Stimulated activated CD4-positive, alpha-beta T cell treated with anti-CD3 and anti-CD28 coated beads, TNF-alpha, amount 100 ng/mL, for 24 hours (primary cell): ENCODE results near the gene TAS1R3.
"Not testable (repeated sequence)": the region's sequence is repeated elsewhere in the genome, so short reads cannot be mapped to it uniquely, and the experiment has no call there.

ENCODE experiments used
- DNase-seq, 3 experiments: peaks; one replicate each; pipeline ENCODE4 v3.0.0-alpha.2; 2020; ENCODE audit warnings: low read depth in 3 of 3

Gene TAS1R3

GRCh38 chr1:1309251-1310108, 21.6 kb upstream of the TAS1R3 start:
- no peak for DNase-seq

- no peak for DNase-seq
Observed at GRCh38 chr1:1310109-1310385, 21.0 kb upstream of the TAS1R3 start.

DNA sequence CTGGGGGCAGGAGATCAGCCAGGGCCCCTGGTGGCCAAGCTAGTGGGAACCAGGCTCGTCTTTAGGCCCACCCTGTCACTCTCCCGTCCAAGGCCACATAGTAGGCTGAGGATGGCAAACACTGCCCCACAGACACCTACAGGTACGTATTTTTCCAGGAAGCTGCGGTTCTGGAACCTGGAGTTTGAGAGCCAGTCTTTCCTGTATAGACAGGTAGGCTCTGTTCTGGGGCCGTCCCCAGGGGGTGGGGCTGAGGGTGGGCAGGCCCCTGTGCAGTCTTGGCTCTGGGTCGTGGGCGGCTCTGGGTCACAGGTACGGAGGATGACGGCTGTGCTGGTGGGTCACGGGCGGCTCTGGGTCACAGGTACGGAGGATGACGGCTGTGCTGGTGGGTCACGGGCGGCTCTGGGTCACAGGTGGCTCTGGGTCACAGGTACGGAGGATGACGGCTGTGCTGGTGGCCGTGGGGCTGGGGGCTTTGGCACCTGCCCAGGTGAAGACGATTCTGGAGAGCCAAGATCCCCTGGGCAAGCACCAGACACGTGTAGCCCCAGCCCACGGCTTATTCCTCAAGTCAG, 20.5 kb upstream of the TAS1R3 start:
- no peak for DNase-seq

GRCh38 chr1:1311107-1312104, 19.7 kb upstream of the TAS1R3 start:
- no peak for DNase-seq

DNA sequence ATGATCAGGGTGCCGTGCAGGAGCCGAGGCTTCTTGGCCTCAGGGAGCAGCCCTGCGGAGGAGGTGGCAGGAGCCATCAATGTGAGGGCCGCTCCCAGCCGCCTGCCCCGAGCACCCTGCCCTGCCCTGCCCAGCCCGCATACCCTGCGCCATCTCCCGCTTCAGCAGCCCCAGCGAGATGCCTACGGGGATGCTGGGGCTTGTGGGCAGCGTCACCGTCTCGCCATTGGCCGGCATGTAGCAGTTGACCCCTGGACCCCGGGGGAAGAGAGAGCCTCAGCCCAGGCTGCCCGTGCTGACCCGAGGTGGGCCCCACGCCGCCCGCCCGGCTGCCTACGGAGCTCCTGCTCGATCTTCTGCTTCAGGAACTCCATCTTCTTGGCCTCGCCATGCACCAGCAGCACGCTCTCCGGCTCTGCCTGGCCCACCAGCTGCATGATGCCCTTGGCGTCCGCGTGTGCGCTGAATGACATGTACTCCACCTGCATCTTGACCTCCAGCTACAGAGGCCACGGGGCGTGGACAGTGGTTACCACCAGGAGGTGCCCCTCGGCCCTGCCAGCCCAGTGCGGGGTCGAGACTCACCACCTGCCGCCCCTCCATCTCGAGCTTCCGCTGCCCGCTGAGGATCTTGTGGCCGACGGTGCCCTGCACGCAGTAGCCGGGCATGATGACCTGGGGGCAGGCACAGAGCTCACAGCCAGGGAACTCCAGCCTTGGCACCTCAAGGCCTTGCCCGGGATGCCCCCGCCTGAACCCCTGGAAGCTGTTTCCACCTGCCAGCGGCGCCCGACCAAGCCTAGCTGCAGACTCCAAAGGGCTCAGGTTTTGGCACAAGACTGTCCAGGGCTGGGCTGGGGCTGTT, 18.4 kb upstream of the TAS1R3 start:
- no peak for DNase-seq

DNA sequence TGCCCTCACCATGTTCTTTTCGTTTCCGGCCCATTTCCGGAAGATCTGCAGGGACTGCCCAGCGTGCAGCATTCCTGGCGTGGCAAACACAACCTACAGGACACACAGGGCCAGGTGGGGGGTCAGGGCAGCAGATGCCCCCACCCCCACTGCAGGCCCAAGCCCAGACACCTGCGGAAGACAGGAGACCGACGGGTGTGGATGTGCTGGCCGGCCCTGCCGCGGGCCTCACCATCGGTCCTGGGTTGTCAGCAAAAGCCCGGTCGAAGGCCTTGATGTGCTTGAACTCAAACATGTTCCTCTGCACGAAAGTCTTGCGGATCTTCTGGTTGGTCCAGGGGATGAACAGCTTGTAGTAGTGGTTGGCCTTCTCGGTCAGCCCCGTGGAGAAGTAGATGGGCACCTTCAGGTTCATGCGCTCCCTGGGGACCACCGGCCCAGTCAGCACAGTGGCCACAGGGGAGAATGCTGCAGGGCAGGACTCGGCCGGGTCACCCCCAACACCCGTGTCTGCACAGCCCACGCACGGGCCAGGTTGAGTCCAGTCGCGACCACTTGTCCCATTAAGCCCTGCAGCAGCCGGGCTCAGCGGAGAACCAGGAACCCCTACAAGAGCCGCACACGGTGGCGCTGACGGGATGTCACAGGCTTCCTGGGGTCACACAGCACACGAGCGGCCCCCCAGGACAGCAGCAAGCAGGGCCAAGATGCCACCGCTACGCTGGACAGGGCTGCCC, 17.4 kb upstream of the TAS1R3 start:
- no peak for DNase-seq

DNA sequence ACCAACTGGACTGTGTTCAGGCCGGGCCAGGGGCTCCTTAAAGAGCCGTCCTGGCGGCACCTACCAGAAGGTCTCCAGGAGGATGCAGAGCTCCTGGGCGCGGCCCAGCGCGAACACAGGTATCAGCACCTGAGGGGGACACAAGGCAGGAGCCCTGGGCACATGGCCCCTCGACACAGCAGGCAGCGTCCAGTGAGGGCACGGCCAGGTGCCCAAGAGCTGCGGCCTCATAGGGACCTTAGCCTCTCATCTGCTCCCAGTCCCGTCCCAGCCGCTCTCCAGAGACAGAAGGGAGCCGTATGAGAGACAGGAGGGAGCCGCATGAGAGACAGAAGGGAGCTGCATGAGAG, 16.9 kb upstream of the TAS1R3 start:
- no peak for DNase-seq

GRCh38 chr1:1314678-1315335, 16.3 kb upstream of the TAS1R3 start:
- no peak for DNase-seq

DNA sequence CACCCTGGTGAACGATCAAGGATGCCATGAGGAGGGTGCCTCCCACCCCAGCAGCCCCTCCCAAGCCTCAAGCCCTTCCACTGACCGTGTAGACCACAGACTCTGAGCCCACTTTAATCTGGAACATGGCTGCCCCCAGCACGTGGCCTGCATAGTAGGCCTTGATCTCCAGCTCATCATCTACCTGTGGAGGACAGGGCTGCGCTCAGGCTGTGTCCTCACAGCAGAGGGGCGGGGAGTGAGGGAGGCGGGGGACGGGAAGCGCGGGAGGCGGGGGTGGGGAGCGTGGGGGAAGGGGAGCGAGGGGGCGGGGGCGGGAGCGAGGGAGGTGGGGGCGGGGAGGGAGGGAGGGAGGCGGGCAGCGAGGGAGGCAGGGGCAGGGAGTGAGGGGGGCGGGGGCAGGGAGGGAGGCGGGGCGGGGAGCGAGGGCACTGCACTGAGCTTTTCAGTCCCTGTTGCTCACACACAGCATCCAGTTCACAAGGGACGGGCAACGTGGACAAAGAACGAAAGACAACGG, 15.6 kb upstream of the TAS1R3 start:
- no peak for DNase-seq

DNA sequence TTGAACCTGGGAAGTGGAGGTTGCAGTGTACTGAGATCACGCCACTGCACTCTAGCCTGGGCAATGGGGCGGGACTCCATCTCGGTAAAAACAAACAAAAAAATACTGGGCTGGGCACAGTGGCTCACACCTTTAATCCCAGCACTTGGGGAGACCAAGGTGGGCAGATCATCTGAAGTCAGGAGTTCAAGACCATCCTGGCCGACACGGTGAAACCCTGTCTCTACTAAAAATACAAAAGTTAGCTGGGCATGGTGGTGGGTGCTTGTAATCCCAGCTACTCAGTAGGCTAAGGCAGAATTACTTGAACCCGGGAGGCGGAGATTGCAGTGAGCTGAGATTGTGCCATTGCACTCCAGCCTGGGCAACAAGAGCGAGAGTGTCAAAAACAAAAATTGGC, 14.9 kb upstream of the TAS1R3 start:
- DNase-seq: not testable (repeated sequence)

GRCh38 chr1:1317420-1317819, 13.7 kb upstream of the TAS1R3 start:
- no peak for DNase-seq

DNA sequence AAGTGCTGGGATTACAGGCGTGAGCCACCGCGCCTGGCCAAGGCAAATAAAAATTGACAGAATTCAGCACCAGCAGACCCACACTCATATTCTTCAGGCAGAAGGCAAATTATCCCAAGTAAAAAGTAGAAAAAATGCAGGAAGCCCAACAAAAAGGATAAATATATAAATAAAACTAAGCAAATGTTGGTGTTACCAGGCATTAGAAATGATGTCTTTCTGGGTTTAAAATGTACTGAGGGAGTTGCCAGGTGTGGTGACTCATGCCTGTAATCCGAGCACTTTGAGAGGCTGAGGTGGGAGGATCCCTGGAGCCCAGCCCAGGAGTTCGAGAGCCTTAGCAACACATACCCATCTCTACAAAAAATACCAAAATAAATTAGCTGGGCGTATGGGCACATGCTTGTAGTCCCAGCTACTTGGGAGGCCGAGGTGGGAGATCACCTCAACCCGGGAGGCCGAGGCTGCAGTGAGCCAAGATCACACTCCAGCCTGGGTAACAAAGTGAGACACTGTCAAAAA, 12.9 kb upstream of the TAS1R3 start:
- DNase-seq: no peak

GRCh38 chr1:1318777-1319645, 12.1 kb upstream of the TAS1R3 start:
- no peak for DNase-seq

- DNase-seq: no peak
Observed at GRCh38 chr1:1319646-1319941, 11.5 kb upstream of the TAS1R3 start.

DNA sequence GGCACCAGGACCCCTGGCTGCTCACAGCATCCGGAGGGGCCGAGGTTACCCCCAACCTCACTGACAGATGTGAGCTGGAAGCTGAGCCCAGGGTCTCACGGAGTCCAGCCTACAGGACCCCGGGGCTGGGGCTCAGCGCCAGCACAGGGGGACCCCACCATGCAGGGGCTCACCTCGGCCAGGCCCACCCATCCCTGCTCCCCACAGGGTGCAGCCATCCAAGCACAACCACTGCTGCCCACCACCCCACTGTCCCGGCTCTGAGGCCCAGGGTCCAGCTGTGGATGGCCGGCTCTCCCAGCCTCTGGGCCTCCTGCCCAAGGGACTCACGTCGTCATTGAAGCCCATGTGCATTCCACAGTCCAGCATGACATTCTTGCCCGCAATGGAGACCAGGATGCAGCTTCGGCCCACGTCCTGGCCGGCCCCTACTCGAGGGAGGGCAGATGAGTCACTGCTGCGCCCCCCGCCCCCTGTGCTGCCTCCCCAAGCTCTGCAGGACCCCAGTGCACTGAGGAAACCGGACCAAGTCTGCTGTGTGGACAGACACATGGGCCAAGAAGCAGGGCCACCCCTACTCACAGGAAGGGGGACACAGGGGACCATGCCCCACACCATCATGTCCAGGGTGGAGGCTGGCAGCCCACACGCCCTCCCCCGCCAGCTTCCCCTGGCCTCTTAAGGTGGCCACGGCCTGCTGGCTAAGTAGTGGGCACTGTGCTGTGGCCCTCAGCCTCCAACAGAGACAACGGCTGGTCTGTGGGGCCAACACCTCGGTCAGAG, 10.2 kb upstream of the TAS1R3 start:
- DNase-seq: no peak

DNA sequence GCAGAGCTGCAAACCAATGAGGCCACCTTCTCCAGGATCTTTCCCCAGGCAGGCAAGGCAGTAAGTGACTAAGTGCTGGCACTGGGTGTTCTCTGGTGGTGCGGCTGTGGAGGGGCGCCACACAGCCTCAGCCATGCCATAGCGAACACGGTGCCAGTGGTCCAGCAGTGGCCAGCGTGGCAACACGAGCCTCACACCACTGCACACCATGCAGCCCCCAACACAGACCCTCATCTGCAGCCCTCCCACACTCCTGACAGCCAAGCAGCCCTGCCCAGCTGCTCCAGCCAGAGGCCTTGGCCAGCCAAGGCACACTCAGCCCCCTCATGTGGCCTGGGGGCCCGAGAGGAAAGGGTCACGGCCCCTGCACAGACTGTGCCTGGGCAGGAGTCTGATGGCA, 9.6 kb upstream of the TAS1R3 start:
- no peak for DNase-seq

DNA sequence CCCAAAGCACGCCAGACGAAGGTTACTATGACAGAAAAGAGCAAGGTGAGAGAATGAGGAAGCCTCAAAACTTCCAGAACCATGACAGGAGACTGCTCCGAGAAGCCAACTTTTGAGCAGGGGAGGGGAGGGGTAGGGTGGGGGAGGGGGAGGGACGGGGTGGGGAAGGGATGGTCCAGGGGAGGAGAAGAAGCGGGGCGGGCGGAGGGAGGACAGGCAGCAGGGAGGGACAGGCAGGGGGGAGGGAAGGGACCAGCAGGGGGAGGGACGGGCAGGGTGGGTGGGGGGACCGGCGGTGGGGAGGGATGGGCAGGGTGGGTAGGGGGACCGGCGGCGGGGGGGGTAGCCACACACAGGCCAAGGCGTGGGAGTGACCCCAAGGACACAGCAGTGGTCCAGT, 8.7 kb upstream of the TAS1R3 start:
- no peak for DNase-seq

DNA sequence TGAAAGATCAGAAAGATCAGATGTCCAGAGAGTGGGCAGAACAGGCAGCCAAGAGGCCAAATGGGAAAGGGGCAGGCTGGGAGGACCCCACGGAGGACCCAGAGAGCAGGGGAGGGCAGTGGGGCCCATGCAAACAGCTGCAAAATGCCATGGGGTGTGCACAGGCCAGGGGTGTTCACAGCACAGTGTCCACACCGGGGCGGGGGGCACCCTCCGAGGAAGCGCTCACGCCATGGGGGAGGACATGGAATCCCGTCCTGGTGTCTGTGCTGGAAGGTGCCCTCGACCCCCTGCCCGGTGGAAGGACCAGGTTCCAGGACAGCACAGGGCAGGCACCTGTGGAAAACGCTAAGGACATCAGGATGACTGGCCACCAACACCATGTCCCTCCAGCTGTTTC, 8.1 kb upstream of the TAS1R3 start:
- DNase-seq: no peak
